ENCODE measurements around the gene NARS2.

- TF ChIP-seq POLR2A (IDR thresholded peaks at IDR 0.05; ENCODE audit: low read depth, low read length) (no peak), SPI1 (IDR thresholded peaks at IDR 0.05; ENCODE audit: low read depth, low read length) (no peak), POLR2AphosphoS5 (IDR thresholded peaks at IDR 0.05; ENCODE audit: low read depth, low read length) (no peak)
Observed at GRCh38 chr11:78541537-78541936, 33.1 kb downstream of the NARS2 start.

Data from GM12891 (cell line).